Sigmoid colon (tissue), 7 donors: ENCODE results near the gene KRT73. TPM values are rescaled to one million over a fixed set of nuclear protein-coding genes. Genes with fewer than 3 reads are reported as not detected.

Experiments used
- DNase-seq: peaks from one replicate; pipeline ENCODE4 v3.0.0-alpha.2; 2019
- H3K27ac ChIP-seq, 4 donors: fragments of 200-600 bp; sonication (generic); one replicate each; pipeline ENCODE4 v1.5.1; 2016 to 2019; ENCODE audit warnings: mild to moderate bottlenecking in 1 of 4
- H3K27me3 ChIP-seq, 3 donors: fragments of 200-600 bp; sonication (generic); one replicate each; pipeline ENCODE4 v1.5.1; 2019; ENCODE audit warnings: mild to moderate bottlenecking in 1 of 3
- H3K36me3 ChIP-seq, 4 donors: fragments of 200-600 bp; sonication (generic); one replicate each; pipeline ENCODE4 v1.5.1; 2016 to 2019
- H3K4me1 ChIP-seq, 4 donors: fragments of 200-600 bp; sonication (generic); one replicate each; pipeline ENCODE4 v1.5.1; 2017 to 2019
- H3K4me3 ChIP-seq, 4 donors: fragments of 200-600 bp; sonication (generic); one replicate each; pipeline ENCODE4 v1.5.1; 2017 to 2019; ENCODE audit warnings: mild to moderate bottlenecking in 2 of 4, moderate library complexity in 1 of 4
- H3K9me3 ChIP-seq, 4 donors: fragments of 200-600 bp in 3 of 4; sonication (generic) in 3 of 4; one replicate each; pipeline versions ENCODE4 v1.5.1 to v1.6.1; 2013 to 2019
- CTCF ChIP-seq, 4 experiments: fragments of 450-650 bp in 3 of 4; fragments of 200-600 bp in 1 of 4; IDR thresholded peaks; one replicate each; pipeline ENCODE4 v1.5.1; 2016 to 2019; ENCODE audit warnings: antibody characterized with exemption in 4 of 4, mild to moderate bottlenecking in 3 of 4, moderate library complexity in 2 of 4
- EP300 ChIP-seq, 4 donors: sonication (generic); formaldehyde crosslinking; IDR thresholded peaks; one replicate each; pipeline ENCODE4 v1.6.1; 2017; ENCODE audit warnings: antibody characterized with exemption in 4 of 4
- POLR2A ChIP-seq, 2 donors: fragments of 450-650 bp; IDR thresholded peaks; one replicate each; pipeline ENCODE4 v1.6.1; 2016; ENCODE audit warnings: antibody characterized with exemption in 2 of 2, mild to moderate bottlenecking in 2 of 2, moderate library complexity in 2 of 2
- POLR2AphosphoS5 ChIP-seq, 4 donors: sonication (generic); formaldehyde crosslinking; IDR thresholded peaks; one replicate each; pipeline ENCODE4 v1.6.1; 2017; ENCODE audit warnings: antibody characterized with exemption in 4 of 4
- WGBS, 2 donors: extraction: QIAGEN DNeasy Blood & Tissue Kit; methylation state at CpG; one replicate each; pipeline ENCODE4 v1.1.7; 2013; 5-methylcytosine and 5-hydroxymethylcytosine counted together
- intact Hi-C: fragments of 100-400 bp; cut with DNase I; formaldehyde crosslinking; loops from one replicate; pipeline ENCODE4 v1.15.1; 2023
- polyA plus RNA-seq, 3 donors: library from polyadenylated mRNA; stranded (reverse); fragments of 200-250 nt; gene quantifications; one replicate each; pipeline ENCODE4 v1.2.3, GENCODE V29; 2013
- total RNA-seq, 4 donors: library from RNA; depleted of rRNA; stranded (reverse); fragments of >200 nt; gene quantifications; one replicate each; pipeline ENCODE4 v1.1.0, GENCODE V29; 2016
- donor health status: healthy with polysubstance abuse.
- donor health status: Bipolar disorder and iron deficiency.
- donor health status: healthy.

The KRT73 gene
- total and polyA plus RNA-seq, 7 donors, result 0.73 TPM; not detected in 6

GRCh38 chr12:52608161-52608560 is 10.2 kb downstream of the KRT73 start:
- Histone ChIP-seq H3K4me3 (no peak overlapping the region), H3K36me3 (no peaks in the 10 kb centered on the region), H3K27me3 (peaks cover 0 to 28% (median 10%) of the 10 kb centered on the region in 3 donors), H3K4me1 (no peaks in the 10 kb centered on the region), H3K9me3 (no peaks in the 10 kb centered on the region), H3K27ac (no peak overlapping the region)
- WGBS, 2 donors, result 74 to 78% methylated on average over 6 of the region's 6 CpGs
- DNase-seq, result no peak
- TF ChIP-seq CTCF (IDR thresholded peaks at IDR 0.05) (no peak), POLR2AphosphoS5 (IDR thresholded peaks at IDR 0.05) (no peak), EP300 (IDR thresholded peaks at IDR 0.05) (no peak), POLR2A (IDR thresholded peaks at IDR 0.05) (no peak)
- intact Hi-C loops, result no loop called here

DNA sequence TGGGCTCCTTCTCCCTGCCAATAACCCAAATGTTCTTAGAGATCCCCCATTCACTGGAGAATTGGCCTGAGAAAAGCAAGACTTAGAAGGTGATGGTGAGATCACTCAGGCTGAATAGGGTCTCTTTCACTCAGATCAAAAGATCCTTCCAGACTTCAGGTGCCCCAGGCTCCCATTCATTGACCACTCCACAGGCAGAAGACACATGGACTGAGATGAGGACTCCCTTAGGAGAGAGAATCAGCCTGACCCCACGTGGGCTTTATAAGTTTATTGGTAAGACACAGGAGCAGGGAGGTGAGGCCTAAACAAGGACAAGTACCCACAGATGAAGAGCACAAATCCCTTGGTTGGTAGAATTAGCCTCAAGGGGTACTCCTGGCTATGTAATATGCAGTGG is 11.0 kb downstream of the KRT73 start:
- no peaks in the 10 kb centered on the region for H3K4me1 ChIP-seq
- WGBS, 2 donors, result 50 to 69% methylated on average over 1 of the region's 1 CpG
- no peak overlapping the region for H3K4me3 ChIP-seq
- no peak for DNase-seq
- no peaks in the 10 kb centered on the region for H3K36me3 ChIP-seq
- no peak for TF ChIP-seq CTCF (IDR thresholded peaks at IDR 0.05)
- TF ChIP-seq POLR2A (IDR thresholded peaks at IDR 0.05), result no peak
- no peak for TF ChIP-seq EP300 (IDR thresholded peaks at IDR 0.05)
- no peak for TF ChIP-seq POLR2AphosphoS5 (IDR thresholded peaks at IDR 0.05)
- intact Hi-C loops, result no loop called here
- H3K27ac ChIP-seq, result no peak overlapping the region
- H3K9me3 ChIP-seq, result no peaks in the 10 kb centered on the region
- peaks cover 0 to 37% (median 17%) of the 10 kb centered on the region in 3 donors for H3K27me3 ChIP-seq

GRCh38 chr12:52606581-52607218 is 11.7 kb downstream of the KRT73 start:
- intact Hi-C loops, result no loop called here
- H3K27me3 ChIP-seq, result peaks cover 0 to 43% (median 20%) of the 10 kb centered on the region in 3 donors
- H3K4me1 ChIP-seq, result no peaks in the 10 kb centered on the region
- H3K36me3 ChIP-seq, result no peaks in the 10 kb centered on the region
- H3K4me3 ChIP-seq, result no peak overlapping the region
- DNase-seq, result no peak
- no peaks in the 10 kb centered on the region for H3K9me3 ChIP-seq
- WGBS, 2 donors, result 75 to 86% methylated on average over 7 of the region's 7 CpGs
- no peak overlapping the region for H3K27ac ChIP-seq
- TF ChIP-seq POLR2A (IDR thresholded peaks at IDR 0.05) (no peak), EP300 (IDR thresholded peaks at IDR 0.05) (no peak), POLR2AphosphoS5 (IDR thresholded peaks at IDR 0.05) (no peak), CTCF (IDR thresholded peaks at IDR 0.05) (no peak)

GRCh38 chr12:52606096-52606495 is 12.3 kb downstream of the KRT73 start:
- Histone ChIP-seq H3K4me1 (no peaks in the 10 kb centered on the region), H3K4me3 (no peak overlapping the region), H3K9me3 (no peaks in the 10 kb centered on the region), H3K36me3 (no peaks in the 10 kb centered on the region), H3K27me3 (peaks cover 5 to 43% (median 21%) of the 10 kb centered on the region in 3 donors), H3K27ac (no peak overlapping the region)
- intact Hi-C loops, result no loop called here
- DNase-seq, result no peak
- TF ChIP-seq POLR2A (IDR thresholded peaks at IDR 0.05) (no peak), EP300 (IDR thresholded peaks at IDR 0.05) (no peak), CTCF (IDR thresholded peaks at IDR 0.05) (no peak), POLR2AphosphoS5 (IDR thresholded peaks at IDR 0.05) (no peak)
- 84 to 85% methylated on average over 3 of the region's 3 CpGs for WGBS, 2 donors

- H3K27me3 ChIP-seq, result peaks cover 9 to 43% (median 21%) of the 10 kb centered on the region in 3 donors
- no peak for TF ChIP-seq POLR2A (IDR thresholded peaks at IDR 0.05)
- TF ChIP-seq CTCF (IDR thresholded peaks at IDR 0.05), result no peak
- no peak for TF ChIP-seq POLR2AphosphoS5 (IDR thresholded peaks at IDR 0.05)
- TF ChIP-seq EP300 (IDR thresholded peaks at IDR 0.05), result no peak
- intact Hi-C loops, result no loop called here
- H3K27ac ChIP-seq, result no peak overlapping the region
- H3K4me1 ChIP-seq, result no peaks in the 10 kb centered on the region
- WGBS, 2 donors, result 93 to 94% methylated on average over 1 of the region's 1 CpG
- no peak for DNase-seq
- no peaks in the 10 kb centered on the region for H3K36me3 ChIP-seq
- H3K9me3 ChIP-seq, result no peaks in the 10 kb centered on the region
- H3K4me3 ChIP-seq, result no peak overlapping the region
Measured at GRCh38 chr12:52605542-52605941, 12.8 kb downstream of the KRT73 start.
